K562 (cell line): ENCODE data around the gene PAIP1. TPM values are rescaled to one million over a fixed set of nuclear protein-coding genes. Genes with fewer than 3 reads are reported as not detected.
A peak's percentile ranks its signal among the peaks of the same experiment; 100 is the strongest.

ENCODE experiments used
- CBFA2T2 ChIP-seq: fragments of 450-650 bp; conservative IDR thresholded peaks from 2 replicates; pipeline ENCODE4 v1.6.1; 2017; ENCODE audit warnings: mild to moderate bottlenecking
- CREM ChIP-seq: IDR thresholded peaks from 2 replicates; pipeline ENCODE4 v1.6.1; 2014; ENCODE audit warnings: antibody characterized with exemption, low read depth
- ETV6 ChIP-seq, 3 experiments: fragments of 150-350 bp in 1 of 3; sonication (generic) in 1 of 3; formaldehyde crosslinking in 1 of 3; IDR thresholded peaks; 2 replicates each; pipeline versions ENCODE4 v1.6.1 to v1.8.0; 2014 to 2022; ENCODE audit warnings: borderline replicate concordance in 2 of 3, low read depth in 2 of 3, antibody characterized with exemption in 1 of 3, low read length in 1 of 3, mild to moderate bottlenecking in 1 of 3, missing genetic modification reagents in 1 of 3
- MEIS2 ChIP-seq: fragments of 450-650 bp; IDR thresholded peaks from 2 replicates; pipeline ENCODE4 v1.6.1; 2014; ENCODE audit warnings: mild to moderate bottlenecking; ENCODE audit not compliant: partially characterized antibody
- MTA2 ChIP-seq: fragments of 450-650 bp; IDR thresholded peaks from 2 replicates; pipeline ENCODE4 v1.6.1; 2016; ENCODE audit warnings: low read depth
- SPI1 ChIP-seq: IDR thresholded peaks from 2 replicates; pipeline ENCODE4 v1.6.1; 2011; ENCODE audit warnings: low read depth, low read length, control low read depth, borderline replicate concordance
- TAF7 ChIP-seq: fragments of 450-650 bp; IDR thresholded peaks from 2 replicates; pipeline ENCODE4 v1.6.1; 2016; ENCODE audit warnings: missing genetic modification characterization, missing compliant biosample characterization
- ZNF174 ChIP-seq: fragments of 250-450 bp; sonication (Bioruptor Pico); IDR thresholded peaks from 2 replicates; pipeline ENCODE4 v1.4.0; 2020; ENCODE audit warnings: mild to moderate bottlenecking
- ZNF583 ChIP-seq: fragments of 250-450 bp; sonication (Bioruptor Pico); IDR thresholded peaks from 2 replicates; pipeline ENCODE4 v1.4.0; 2020
- polyA plus RNA-seq, 8 experiments: library from polyadenylated mRNA; depleted of rRNA in 4 of 8; stranded (reverse) in 5 of 8; unstranded in 3 of 8; fragments of >200 nt; fragmentation: Nextera tagmentation in 2 of 8; fragmentation: Illumina TruSeq in 1 of 8; extraction: Ambion mirVana in 2 of 8; extraction: Trizol in 1 of 8; gene quantifications; 2 replicates each; pipeline versions ENCODE4 v1.2.1 to v1.2.3, GENCODE V29; 2011 to 2014; ENCODE audit warnings: inconsistent platforms in 1 of 8, missing spikeins in 1 of 8
- total RNA-seq, 7 experiments: library from RNA; depleted of rRNA in 6 of 7; stranded (reverse); fragments of >200 nt in 6 of 7; fragmentation: Illumina TruSeq in 2 of 7; extraction: Trizol in 2 of 7; gene quantifications; 2 replicates each; pipeline versions ENCODE4 v1.2.1 to v1.2.3, GENCODE V29; 2011 to 2021; ENCODE audit warnings: low replicate concordance in 1 of 7
- TF ChIP-seq, protein P1 (sequence below): fragments of 250-450 bp; sonication (Bioruptor Pico); IDR thresholded peaks from 2 replicates; pipeline ENCODE4 v1.5.0; 2021
- TF ChIP-seq, protein P2 (sequence below): fragments of 450-650 bp; formaldehyde crosslinking; IDR thresholded peaks from 2 replicates; pipeline ENCODE4 v1.4.0; 2020; ENCODE audit warnings: mild to moderate bottlenecking, mixed read lengths
- TF ChIP-seq, protein P3 (sequence below): fragments of 450-650 bp; IDR thresholded peaks from 2 replicates; pipeline ENCODE4 v1.6.1; 2016
- TF ChIP-seq, protein P4 (sequence below), 2 experiments: fragments of 450-650 bp in 1 of 2; sonication (generic) in 1 of 2; formaldehyde crosslinking in 1 of 2; IDR thresholded peaks; 2 replicates each; pipeline versions ENCODE4 v1.7.1 to v1.9.0; 2016 to 2022; ENCODE audit warnings: inconsistent platforms in 1 of 2, mild to moderate bottlenecking in 1 of 2, missing genetic modification reagents in 1 of 2

PAIP1 gene
- total and polyA plus RNA-seq, 9 of the 15 experiments (the other 6 are each of a cell fraction or from before 2014, with no cell fraction given) = 51.7 to 181 (median 102) TPM

DNA sequence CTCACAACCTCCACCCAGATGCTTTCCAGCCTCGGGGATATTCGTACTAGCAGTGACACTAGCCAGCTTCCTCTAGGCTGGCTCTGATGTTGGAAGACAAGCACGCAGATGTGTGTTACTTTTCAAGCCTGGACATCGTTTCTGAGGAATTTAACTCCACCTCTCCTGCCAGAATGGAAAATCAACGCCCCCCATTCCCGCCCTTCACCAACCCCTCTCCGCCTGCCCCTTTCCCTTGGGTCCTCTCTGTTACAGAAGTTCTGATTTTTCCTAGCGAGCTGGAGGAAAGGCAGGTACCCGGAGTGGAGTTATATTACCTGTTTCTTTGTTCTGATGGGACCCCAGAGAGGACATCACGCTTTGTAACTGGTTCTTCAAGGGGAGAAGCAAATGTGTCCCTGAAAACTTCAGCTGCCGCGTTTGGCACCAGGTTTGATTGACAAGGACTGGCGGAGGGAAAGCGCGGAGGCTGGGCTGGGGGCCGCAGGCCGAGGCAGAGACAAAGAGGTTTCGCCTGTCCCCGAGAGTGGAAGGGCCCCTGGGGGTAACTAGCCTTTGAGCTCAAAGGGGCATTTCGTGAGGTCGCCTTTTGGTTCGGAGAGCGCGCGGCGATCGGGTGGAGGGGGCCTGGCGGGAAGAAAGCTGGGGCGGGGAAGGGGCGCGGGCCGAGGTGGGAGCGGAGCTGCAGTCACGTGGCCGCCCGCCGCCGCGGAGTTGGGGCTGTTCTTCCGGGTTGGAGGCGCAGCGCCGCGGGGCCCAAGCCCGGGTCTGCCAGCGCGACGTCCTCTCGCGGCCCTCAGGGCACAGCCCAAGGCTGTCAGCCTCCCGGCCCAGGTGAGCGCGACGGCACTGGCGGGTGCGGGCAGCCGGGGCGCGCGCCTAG, 45.8 kb upstream of the PAIP1 start, which contains the start of gene NNT (continued):
- TF ChIP-seq ETV6 (IDR thresholded peaks at IDR 0.05; ENCODE audit: borderline replicate concordance in 1 of 2, low read depth in 2 of 2, low read length in 1 of 2) = no peak
- TF ChIP-seq ETV6 (CRISPR knock-in tag; IDR thresholded peaks at IDR 0.05; ENCODE audit: borderline replicate concordance) = no peak
- TF ChIP-seq, protein P1, sequence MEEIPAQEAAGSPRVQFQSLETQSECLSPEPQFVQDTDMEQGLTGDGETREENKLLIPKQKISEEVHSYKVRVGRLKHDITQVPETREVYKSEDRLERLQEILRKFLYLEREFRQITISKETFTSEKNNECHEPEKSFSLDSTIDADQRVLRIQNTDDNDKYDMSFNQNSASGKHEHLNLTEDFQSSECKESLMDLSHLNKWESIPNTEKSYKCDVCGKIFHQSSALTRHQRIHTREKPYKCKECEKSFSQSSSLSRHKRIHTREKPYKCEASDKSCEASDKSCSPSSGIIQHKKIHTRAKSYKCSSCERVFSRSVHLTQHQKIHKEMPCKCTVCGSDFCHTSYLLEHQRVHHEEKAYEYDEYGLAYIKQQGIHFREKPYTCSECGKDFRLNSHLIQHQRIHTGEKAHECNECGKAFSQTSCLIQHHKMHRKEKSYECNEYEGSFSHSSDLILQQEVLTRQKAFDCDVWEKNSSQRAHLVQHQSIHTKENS (CRISPR knock-in tag) = no peak
- peak; percentile 17; the same call in 1 of the 2 replicates for TF ChIP-seq TAF7 (tag)
- no peak for TF ChIP-seq MTA2
- no peak for TF ChIP-seq ZNF174 (CRISPR knock-in tag)
- TF ChIP-seq, protein P2, sequence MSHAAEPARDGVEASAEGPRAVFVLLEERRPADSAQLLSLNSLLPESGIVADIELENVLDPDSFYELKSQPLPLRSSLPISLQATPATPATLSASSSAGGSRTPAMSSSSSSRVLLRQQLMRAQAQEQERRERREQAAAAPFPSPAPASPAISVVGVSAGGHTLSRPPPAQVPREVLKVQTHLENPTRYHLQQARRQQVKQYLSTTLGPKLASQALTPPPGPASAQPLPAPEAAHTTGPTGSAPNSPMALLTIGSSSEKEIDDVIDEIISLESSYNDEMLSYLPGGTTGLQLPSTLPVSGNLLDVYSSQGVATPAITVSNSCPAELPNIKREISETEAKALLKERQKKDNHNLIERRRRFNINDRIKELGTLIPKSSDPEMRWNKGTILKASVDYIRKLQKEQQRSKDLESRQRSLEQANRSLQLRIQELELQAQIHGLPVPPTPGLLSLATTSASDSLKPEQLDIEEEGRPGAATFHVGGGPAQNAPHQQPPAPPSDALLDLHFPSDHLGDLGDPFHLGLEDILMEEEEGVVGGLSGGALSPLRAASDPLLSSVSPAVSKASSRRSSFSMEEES (CRISPR knock-in tag) = peak; percentile 86
- TF ChIP-seq CREM = no peak
- peak; percentile 48 for TF ChIP-seq CBFA2T2
- TF ChIP-seq, protein P3, sequence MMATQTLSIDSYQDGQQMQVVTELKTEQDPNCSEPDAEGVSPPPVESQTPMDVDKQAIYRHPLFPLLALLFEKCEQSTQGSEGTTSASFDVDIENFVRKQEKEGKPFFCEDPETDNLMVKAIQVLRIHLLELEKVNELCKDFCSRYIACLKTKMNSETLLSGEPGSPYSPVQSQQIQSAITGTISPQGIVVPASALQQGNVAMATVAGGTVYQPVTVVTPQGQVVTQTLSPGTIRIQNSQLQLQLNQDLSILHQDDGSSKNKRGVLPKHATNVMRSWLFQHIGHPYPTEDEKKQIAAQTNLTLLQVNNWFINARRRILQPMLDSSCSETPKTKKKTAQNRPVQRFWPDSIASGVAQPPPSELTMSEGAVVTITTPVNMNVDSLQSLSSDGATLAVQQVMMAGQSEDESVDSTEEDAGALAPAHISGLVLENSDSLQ = peak; percentile 96
- peak; percentile 48; the same call in 1 of the 2 replicates for TF ChIP-seq ZNF583 (CRISPR knock-in tag)
- peak; percentile 55 for TF ChIP-seq MEIS2
- no peak for TF ChIP-seq SPI1
- TF ChIP-seq, protein P4, sequence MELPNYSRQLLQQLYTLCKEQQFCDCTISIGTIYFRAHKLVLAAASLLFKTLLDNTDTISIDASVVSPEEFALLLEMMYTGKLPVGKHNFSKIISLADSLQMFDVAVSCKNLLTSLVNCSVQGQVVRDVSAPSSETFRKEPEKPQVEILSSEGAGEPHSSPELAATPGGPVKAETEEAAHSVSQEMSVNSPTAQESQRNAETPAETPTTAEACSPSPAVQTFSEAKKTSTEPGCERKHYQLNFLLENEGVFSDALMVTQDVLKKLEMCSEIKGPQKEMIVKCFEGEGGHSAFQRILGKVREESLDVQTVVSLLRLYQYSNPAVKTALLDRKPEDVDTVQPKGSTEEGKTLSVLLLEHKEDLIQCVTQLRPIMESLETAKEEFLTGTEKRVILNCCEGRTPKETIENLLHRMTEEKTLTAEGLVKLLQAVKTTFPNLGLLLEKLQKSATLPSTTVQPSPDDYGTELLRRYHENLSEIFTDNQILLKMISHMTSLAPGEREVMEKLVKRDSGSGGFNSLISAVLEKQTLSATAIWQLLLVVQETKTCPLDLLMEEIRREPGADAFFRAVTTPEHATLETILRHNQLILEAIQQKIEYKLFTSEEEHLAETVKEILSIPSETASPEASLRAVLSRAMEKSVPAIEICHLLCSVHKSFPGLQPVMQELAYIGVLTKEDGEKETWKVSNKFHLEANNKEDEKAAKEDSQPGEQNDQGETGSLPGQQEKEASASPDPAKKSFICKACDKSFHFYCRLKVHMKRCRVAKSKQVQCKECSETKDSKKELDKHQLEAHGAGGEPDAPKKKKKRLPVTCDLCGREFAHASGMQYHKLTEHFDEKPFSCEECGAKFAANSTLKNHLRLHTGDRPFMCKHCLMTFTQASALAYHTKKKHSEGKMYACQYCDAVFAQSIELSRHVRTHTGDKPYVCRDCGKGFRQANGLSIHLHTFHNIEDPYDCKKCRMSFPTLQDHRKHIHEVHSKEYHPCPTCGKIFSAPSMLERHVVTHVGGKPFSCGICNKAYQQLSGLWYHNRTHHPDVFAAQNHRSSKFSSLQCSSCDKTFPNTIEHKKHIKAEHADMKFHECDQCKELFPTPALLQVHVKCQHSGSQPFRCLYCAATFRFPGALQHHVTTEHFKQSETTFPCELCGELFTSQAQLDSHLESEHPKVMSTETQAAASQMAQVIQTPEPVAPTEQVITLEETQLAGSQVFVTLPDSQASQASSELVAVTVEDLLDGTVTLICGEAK (IDR thresholded peaks at IDR 0.05) = no peak
- TF ChIP-seq, protein P4 (CRISPR knock-in tag; IDR thresholded peaks at IDR 0.05) = no peak
